GM18517 (cell line): Measurements from ENCODE around the gene ANAPC5.
A peak's percentile ranks its signal among the peaks of the same experiment; 100 is the strongest.
"Not testable (repeated sequence)": the region's sequence is repeated elsewhere in the genome, so short reads cannot be mapped to it uniquely, and the experiment has no call there.

Experiments
- ATAC-seq: cut with Tn5 transposase; IDR thresholded peaks from one replicate; pipeline ENCODE4 v1.9.1; 2021; ENCODE audit warnings: mild to moderate bottlenecking, moderate library complexity; ENCODE audit not compliant: unreplicated experiment

Gene ANAPC5

DNA sequence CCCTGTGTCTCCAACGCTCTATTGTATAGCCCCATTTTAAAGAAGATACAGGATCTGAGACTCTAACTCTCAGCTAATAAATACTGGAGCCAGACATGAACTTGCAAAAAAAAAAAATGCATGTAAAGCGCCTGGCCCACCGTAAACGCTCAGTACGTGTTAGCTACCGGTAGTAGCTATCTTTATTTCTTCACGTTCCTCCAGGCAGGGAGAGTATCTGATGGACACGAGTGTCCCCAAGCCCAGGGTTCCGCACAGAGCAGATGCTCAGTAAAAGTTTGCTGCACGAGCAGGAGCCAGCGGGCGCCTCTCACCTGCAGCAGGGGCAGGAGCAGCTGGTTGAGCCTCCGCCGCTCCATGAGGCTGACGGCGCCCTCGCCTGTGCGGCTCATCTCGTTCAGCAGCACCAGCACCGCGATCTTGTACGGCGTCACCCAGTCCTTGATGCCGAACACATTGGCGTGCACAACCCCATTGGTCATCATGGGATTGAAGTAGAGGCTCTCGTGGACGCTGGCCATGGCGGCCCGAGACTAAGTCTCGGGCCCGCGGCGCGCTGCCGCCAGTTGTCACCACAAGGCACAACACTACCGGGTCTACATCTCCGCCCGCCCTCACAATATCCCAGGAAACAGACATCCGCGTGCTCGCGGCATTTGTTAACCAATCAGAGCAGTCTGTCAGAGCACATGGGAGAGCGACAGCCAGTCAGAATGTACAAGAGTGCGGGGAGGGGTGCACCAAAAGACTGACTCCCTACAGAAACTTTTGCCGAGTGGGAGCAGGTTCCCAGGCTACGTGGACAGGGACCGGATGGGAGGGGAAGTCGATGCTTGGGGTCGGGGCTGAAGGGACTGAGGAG, at the start of gene ANAPC5:
TSS of gene ANAPC5 (minus strand) at position 592 of the 862 bp plus-strand sequence. CDS start at position 521, 71 bp downstream.
- ATAC-seq: peak; percentile 98

DNA sequence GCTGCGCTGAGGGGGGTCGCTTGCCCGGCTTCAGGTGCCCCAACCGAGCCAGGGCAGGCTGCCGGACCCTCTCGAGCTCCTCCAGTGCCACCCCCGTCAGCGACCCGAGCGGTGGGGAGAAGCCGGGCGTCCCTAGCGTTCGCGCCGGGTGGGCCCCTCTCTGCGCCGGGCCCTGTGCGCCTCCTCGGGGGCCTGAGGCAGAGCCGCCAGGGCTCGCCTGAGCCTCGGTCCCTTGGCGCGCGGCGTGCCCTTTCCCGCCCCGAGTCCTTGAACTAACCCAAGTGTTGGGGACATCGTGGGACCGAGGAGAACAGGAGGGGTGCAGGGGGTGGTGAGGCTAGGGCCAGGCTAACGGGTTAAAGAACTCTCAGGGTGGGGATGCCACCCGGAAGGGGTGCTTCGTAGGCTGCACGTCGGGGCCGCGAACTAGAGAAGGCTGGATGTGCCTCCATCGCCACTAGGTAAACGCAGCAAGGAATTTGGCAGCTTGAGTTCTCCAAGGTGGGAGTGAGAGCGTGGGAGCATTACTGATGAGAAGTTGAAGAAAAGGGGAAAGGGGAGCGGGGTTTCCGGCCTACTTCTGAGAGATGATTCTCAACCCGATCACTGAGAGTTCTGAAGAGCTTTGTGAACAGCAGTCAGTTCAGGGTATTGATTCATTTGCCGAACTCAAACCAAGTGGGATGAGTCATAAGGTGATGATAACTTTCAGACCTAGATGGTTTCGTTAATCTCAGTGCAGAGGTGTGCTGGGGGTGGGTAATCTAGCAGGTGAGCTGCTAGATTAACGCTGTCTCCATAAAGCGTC, 48.3 kb upstream of the ANAPC5 start:
- peak; percentile 48 for ATAC-seq

- ATAC-seq: peak; percentile 77
Measured at GRCh38 chr12:121399391-121400331, 47.5 kb upstream of the ANAPC5 start, which contains the start of gene RNF34. TSS of gene RNF34 (plus strand) at chr12:121400118. CDS start at chr12:121400213, 95 bp downstream.

DNA sequence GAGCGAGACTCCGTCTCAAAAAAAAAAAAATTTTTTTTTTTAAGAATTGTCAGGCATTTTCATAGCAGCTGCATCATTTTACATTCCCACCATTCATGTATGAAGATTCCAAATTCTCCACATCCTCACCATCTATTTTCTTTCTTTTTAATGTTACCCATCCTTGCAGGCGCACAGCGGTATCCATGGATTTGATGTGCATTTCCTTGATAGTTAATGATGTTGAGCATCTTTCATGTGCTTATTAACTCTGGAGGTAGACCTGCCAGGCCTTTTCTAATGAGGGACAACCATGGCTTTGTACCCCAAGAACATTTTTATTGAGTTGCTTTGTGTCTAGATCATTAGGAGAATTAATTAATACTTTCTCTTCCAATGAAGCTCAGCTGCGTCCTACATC, 46.1 kb upstream of the ANAPC5 start:
- ATAC-seq: no peak

GRCh38 chr12:121397521-121397920, 45.3 kb upstream of the ANAPC5 start:
- no peak for ATAC-seq

- ATAC-seq: no peak
Measured at GRCh38 chr12:121392325-121392716, 40.1 kb upstream of the ANAPC5 start.

- no peak for ATAC-seq
Measured at GRCh38 chr12:121391619-121392324, 39.6 kb upstream of the ANAPC5 start.

DNA sequence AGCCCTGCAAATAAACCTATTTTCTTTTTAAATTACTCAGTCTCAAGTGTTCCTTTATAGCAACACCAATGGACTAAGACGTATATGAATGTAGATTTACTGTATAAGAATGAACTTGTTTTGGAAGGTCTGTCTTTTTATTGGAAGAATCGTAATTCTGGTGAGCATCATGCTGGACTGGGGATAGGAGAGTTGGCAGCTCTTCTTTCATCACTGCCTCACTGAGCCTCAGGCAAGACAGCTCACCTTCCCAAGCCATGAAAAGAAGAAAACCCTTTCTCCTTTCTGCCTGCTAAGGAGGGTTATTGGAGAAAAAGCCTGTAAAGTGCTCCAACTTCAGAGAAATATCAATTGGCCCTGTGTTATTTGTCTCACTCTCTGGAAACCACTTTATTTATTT, 38.6 kb upstream of the ANAPC5 start:
- ATAC-seq: no peak

GRCh38 chr12:121388421-121388981, 36.3 kb upstream of the ANAPC5 start:
- no peak for ATAC-seq

GRCh38 chr12:121384891-121385290, 32.7 kb upstream of the ANAPC5 start:
- ATAC-seq: not testable (repeated sequence)

DNA sequence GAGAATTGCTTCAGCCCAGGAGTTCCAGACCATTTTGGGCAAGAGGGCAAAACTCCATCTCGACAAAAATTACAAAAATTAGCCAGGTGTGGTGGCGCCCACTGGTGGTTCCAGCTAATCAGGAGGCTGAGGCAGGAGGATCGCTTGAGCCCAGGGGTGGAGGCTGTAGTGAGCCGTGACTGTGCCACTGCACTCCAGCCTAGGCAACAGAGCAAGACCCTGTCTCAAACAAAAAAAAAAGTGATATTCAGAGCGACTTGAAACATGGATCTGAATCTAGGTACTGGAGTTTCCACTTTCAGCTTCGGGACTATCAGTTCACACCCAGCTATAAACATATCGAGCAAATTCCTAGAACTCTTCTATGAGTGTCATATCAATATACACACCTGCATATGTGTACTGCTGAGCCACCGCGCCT, 31.4 kb upstream of the ANAPC5 start:
- ATAC-seq: no peak

GRCh38 chr12:121379945-121380344, 27.7 kb upstream of the ANAPC5 start:
- ATAC-seq: no peak

DNA sequence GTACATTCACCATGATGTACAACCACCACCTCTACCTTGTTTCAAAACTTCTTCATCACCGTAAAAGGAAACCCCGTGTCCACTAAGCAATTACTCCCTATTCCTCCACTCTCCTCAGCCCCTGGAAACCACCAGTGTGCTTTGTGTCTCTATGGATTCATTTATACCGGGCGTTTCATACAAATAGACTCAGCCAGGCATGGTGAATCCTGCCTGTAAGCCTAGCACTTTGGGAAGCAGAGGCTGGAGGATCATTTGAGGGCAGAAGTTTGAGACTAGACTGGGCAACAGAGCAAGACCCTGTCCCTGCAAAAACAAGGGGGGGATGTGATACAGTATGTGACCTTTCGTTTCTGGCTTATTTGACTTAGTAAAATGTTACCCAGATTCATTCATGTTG, 26.5 kb upstream of the ANAPC5 start:
- no peak for ATAC-seq

DNA sequence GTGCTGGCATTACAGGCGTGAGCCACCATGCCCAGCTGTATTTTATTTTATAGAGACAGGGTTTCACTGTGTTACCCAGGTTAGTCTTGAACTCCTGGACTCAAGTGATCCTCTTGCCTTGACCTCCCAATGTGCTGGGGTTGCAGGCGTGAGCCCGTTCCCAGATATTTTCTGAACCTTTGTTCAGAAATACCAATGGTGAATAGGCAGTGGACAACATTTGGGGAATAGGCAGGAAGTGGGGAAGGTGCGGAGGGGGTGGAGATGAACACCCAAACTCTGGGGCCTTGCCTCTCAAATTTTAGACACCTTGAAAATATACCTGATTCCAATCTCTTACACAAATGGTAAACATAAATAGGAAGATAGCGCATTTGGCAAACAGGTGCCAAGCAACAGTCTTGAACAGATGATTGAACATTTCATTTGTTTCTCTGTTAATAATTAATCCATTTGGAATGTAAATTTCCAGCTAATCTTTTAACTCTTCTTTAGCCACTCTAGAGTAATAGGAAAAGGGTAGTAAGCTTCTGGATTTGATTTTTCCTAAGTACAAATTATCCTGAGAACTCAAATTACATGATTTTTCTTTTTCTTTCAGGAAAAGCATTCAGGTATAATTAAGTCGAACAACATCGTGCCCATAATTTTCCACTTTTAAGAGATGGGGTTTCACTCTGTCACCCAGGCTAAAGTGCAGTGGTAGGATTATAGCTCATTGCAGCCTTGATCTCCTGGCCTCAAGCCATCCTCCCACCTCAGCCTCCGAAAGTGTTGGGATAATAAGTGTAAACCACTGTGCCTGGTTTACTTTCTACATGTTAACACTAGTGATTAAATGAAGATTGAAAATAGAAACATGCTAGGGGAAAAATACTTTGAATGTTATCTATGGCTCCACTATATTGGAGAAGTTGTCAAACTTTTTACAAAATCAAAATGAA, 24.8 kb upstream of the ANAPC5 start:
- ATAC-seq: no peak

GRCh38 chr12:121374945-121375584, 22.9 kb upstream of the ANAPC5 start:
- ATAC-seq: not testable (repeated sequence)

- ATAC-seq: not testable (repeated sequence)
Measured at GRCh38 chr12:121374336-121374735, 22.1 kb upstream of the ANAPC5 start.

GRCh38 chr12:121373755-121374154, 21.5 kb upstream of the ANAPC5 start:
- ATAC-seq: no peak

GRCh38 chr12:121371404-121371803, 19.2 kb upstream of the ANAPC5 start:
- no peak for ATAC-seq
